Erythroblast (primary cell): ENCODE results near the gene ARHGEF38.

Source experiments
- GATA1 ChIP-seq: IDR thresholded peaks from 2 replicates; pipeline ENCODE4 v1.6.1; 2011; ENCODE audit warnings: low read depth, mild to moderate bottlenecking, control low read depth, low read length, moderate library complexity
- POLR2A ChIP-seq: IDR thresholded peaks from 2 replicates; pipeline ENCODE4 v1.6.1; 2011; ENCODE audit warnings: mild to moderate bottlenecking, low read length

- TF ChIP-seq POLR2A (no peak), GATA1 (no peak)
Observed at GRCh38 chr4:105719204-105719603, 166.8 kb downstream of the ARHGEF38 start.
